HCT116 (cell line): ENCODE measurements around the gene FER. TPM values are rescaled to one million over a fixed set of nuclear protein-coding genes. Genes with fewer than 3 reads are reported as not detected.

Source experiments
- ATAC-seq: fragments of 200-7000 bp; cut with Tn5 transposase; 2 replicates; pipeline ENCODE4 v1.9.1; 2020; ENCODE audit warnings: mild to moderate bottlenecking, moderate library complexity
- BruUV-seq: library from RNA; stranded (reverse); fragments of 400-500 nt; replicated peaks from 2 replicates; lab custom pipeline; 2021; lab: Mats Ljungman, UMichigan
- CTCF ChIA-PET: fragments of 300-600 bp; sonication (Branson Sonifier 250); formaldehyde crosslinking; loops from one replicate; lab custom pipeline; 2021; ENCODE audit warnings: antibody characterized with exemption; lab: Charles Lee
- POLR2A ChIA-PET: fragments of 300-600, 350-600 bp; sonication (Branson Sonifier 250); formaldehyde crosslinking; loops from one replicate; lab custom pipeline; 2021; ENCODE audit warnings: antibody characterized with exemption; lab: Charles Lee
- RAD21 ChIA-PET, 2 experiments: fragments of 300-600 bp; sonication (Branson Sonifier 250); formaldehyde crosslinking; loops; one replicate each; lab custom pipeline; 2023; ENCODE audit warnings: low total read pairs in 2 of 2; ENCODE audit not compliant: uncharacterized antibody in 2 of 2, unreplicated experiment in 2 of 2, low non-redundant PET in 1 of 2; lab: Charles Lee
- DNase-seq: peaks from one replicate; pipeline ENCODE4 v3.0.0-alpha.2; 2010; ENCODE audit warnings: low read depth, low spot score
- H2AFZ ChIP-seq: fragments of 200-600 bp; shearing (Covaris generic), sonication (generic); 2 replicates; pipeline ENCODE4 v1.6.1; 2017; ENCODE audit warnings: low read depth, mixed run types, mixed read lengths, antibody characterized with exemption, low read length; ENCODE audit not compliant: poor library complexity, severe bottlenecking
- H3K27ac ChIP-seq: 2 replicates; pipeline ENCODE4 v1.5.1; 2012; ENCODE audit warnings: low read depth, low read length
- H3K27me3 ChIP-seq: fragments of 200-600 bp; sonication (generic); 2 replicates; pipeline ENCODE4 v1.6.1; 2016; ENCODE audit warnings: mixed run types, low read length, mixed read lengths; ENCODE audit not compliant: insufficient read depth
- H3K36me3 ChIP-seq, 2 experiments: fragments of 200-500 bp in 1 of 2; fragments of 200-600 bp in 1 of 2; sonication (Bioruptor generic) in 1 of 2; sonication (generic) in 1 of 2; 2 replicates each; pipeline versions ENCODE4 v1.5.1 to v1.6.1; 2014 to 2016; ENCODE audit warnings: low read length in 2 of 2, inconsistent platforms in 1 of 2, mixed read lengths in 1 of 2, mixed run types in 1 of 2; ENCODE audit not compliant: insufficient read depth in 2 of 2, control insufficient read depth in 1 of 2
- H3K4me1 ChIP-seq, 2 experiments: fragments of 200-600 bp in 1 of 2; sonication (generic) in 1 of 2; 2 replicates each; pipeline versions ENCODE4 v1.5.1 to v1.6.1; 2012 to 2017; ENCODE audit warnings: low read length in 2 of 2, inconsistent platforms in 1 of 2, mild to moderate bottlenecking in 1 of 2, mixed read lengths in 1 of 2, mixed run types in 1 of 2, moderate library complexity in 1 of 2; ENCODE audit not compliant: insufficient read depth in 2 of 2, control insufficient read depth in 1 of 2
- H3K4me2 ChIP-seq: fragments of 200-600 bp; sonication (generic); 2 replicates; pipeline ENCODE4 v1.6.1; 2017; ENCODE audit warnings: mixed run types, low read length, mixed read lengths
- H3K4me3 ChIP-seq, 2 experiments: fragments of 200-600 bp in 1 of 2; sonication (generic) in 1 of 2; replicated peaks in 1 of 2; 2 replicates each; pipeline ENCODE4 v1.5.1; 2011 to 2016; ENCODE audit warnings: low read length in 2 of 2, control low read depth in 1 of 2, low read depth in 1 of 2, mild to moderate bottlenecking in 1 of 2, mixed read lengths in 1 of 2, mixed run types in 1 of 2
- H3K79me2 ChIP-seq: fragments of 200-600 bp; sonication (generic); 2 replicates; pipeline ENCODE4 v1.6.1; 2017; ENCODE audit warnings: mild to moderate bottlenecking, mixed run types, low read length, moderate library complexity, mixed read lengths; ENCODE audit not compliant: insufficient read depth
- H3K9ac ChIP-seq: fragments of 200-600 bp; sonication (generic); 2 replicates; pipeline ENCODE4 v1.6.1; 2016; ENCODE audit warnings: low read length, mixed read lengths
- H3K9me2 ChIP-seq: fragments of 200-600 bp; sonication (generic), shearing (Covaris generic); 2 replicates; pipeline ENCODE4 v1.6.1; 2017; ENCODE audit warnings: mixed run types, mild to moderate bottlenecking, moderate library complexity; ENCODE audit not compliant: insufficient read depth
- H3K9me3 ChIP-seq, 2 experiments: fragments of 200-500 bp in 1 of 2; fragments of 200-600 bp in 1 of 2; sonication (Bioruptor generic) in 1 of 2; sonication (generic) in 1 of 2; 2 replicates each; pipeline ENCODE4 v1.6.1; 2014 to 2017; ENCODE audit warnings: low read length in 2 of 2, mixed read lengths in 2 of 2, inconsistent platforms in 1 of 2, low read depth in 1 of 2, mild to moderate bottlenecking in 1 of 2, mixed run types in 1 of 2, moderate library complexity in 1 of 2; ENCODE audit not compliant: control insufficient read depth in 1 of 2, insufficient read depth in 1 of 2
- H4K20me1 ChIP-seq: fragments of 200-600 bp; sonication (generic), shearing (Covaris generic); 2 replicates; pipeline ENCODE4 v1.6.1; 2017; ENCODE audit warnings: mixed run types, mild to moderate bottlenecking, moderate library complexity; ENCODE audit not compliant: insufficient read depth
- CBX3 ChIP-seq: IDR thresholded peaks from 2 replicates; pipeline ENCODE4 v1.6.1; 2012; ENCODE audit warnings: low read depth
- CEBPB ChIP-seq: IDR thresholded peaks from 2 replicates; pipeline ENCODE4 v1.6.1; 2012; ENCODE audit warnings: low read depth
- ELF1 ChIP-seq: IDR thresholded peaks from 2 replicates; pipeline ENCODE4 v1.6.1; 2012; ENCODE audit warnings: low read depth, borderline replicate concordance
- EZH2 ChIP-seq: fragments of 200-600 bp; sonication (generic); IDR thresholded peaks from 2 replicates; pipeline ENCODE4 v1.6.1; 2017; ENCODE audit warnings: antibody characterized with exemption, mixed run types
- EZH2phosphoT487 ChIP-seq: fragments of 200-600 bp; IDR thresholded peaks from 2 replicates; pipeline ENCODE4 v1.6.1; 2018; ENCODE audit warnings: antibody characterized with exemption, borderline replicate concordance
- FOSL1 ChIP-seq: IDR thresholded peaks from 2 replicates; pipeline ENCODE4 v1.6.1; 2012; ENCODE audit warnings: low read depth
- JUND ChIP-seq: IDR thresholded peaks from 2 replicates; pipeline ENCODE4 v1.6.1; 2012
- POLR2A ChIP-seq: IDR thresholded peaks from 2 replicates; pipeline ENCODE4 v1.7.0; 2011; ENCODE audit warnings: borderline replicate concordance; ENCODE audit not compliant: insufficient read depth, insufficient read length; ENCODE audit errors: extremely low read depth
- RAD21 ChIP-seq: IDR thresholded peaks from 2 replicates; pipeline ENCODE4 v1.6.1; 2012; ENCODE audit warnings: low read depth, mild to moderate bottlenecking
- SIN3A ChIP-seq: IDR thresholded peaks from 2 replicates; pipeline ENCODE4 v1.6.1; 2012; ENCODE audit warnings: low read depth
- SP1 ChIP-seq: IDR thresholded peaks from 2 replicates; pipeline ENCODE4 v1.6.1; 2012; ENCODE audit warnings: low read depth
- SRF ChIP-seq: IDR thresholded peaks from 2 replicates; pipeline ENCODE4 v1.6.1; 2012; ENCODE audit warnings: low read depth
- TCF7L2 ChIP-seq: IDR thresholded peaks from 2 replicates; pipeline ENCODE4 v1.7.0; 2011; ENCODE audit warnings: borderline replicate concordance, inconsistent platforms; ENCODE audit not compliant: insufficient read depth, insufficient read length; ENCODE audit errors: extremely low read depth
- YY1 ChIP-seq: IDR thresholded peaks from 2 replicates; pipeline ENCODE4 v1.6.1; 2011; ENCODE audit warnings: low read length, low read depth, moderate library complexity, mild to moderate bottlenecking; ENCODE audit not compliant: insufficient replicate concordance; ENCODE audit errors: extremely low read depth
- ZFX ChIP-seq: fragments of 450-650 bp; IDR thresholded peaks from 2 replicates; pipeline ENCODE4 v1.6.1; 2017
- ZNF274 ChIP-seq: fragments of 200-500 bp; sonication (Bioruptor generic); IDR thresholded peaks from 2 replicates; pipeline ENCODE4 v1.6.1; 2014; ENCODE audit warnings: mild to moderate bottlenecking, low read depth, low read length, inconsistent platforms
- intact Hi-C: fragments of 100-400 bp; cut with micrococcal nuclease; formaldehyde crosslinking; loops from 2 replicates; pipeline ENCODE4 v1.10.0; 2022
- total RNA-seq: library from RNA; stranded (reverse); gene quantifications from one replicate; pipeline ENCODE4 v1.2.1, GENCODE V29; 2021; ENCODE audit not compliant: unreplicated experiment
- TF ChIP-seq, protein P1 (sequence below): IDR thresholded peaks from 2 replicates; pipeline ENCODE4 v1.6.1; 2011; ENCODE audit warnings: mild to moderate bottlenecking, low read length, moderate library complexity; ENCODE audit not compliant: insufficient replicate concordance; ENCODE audit errors: extremely low read depth
- TF ChIP-seq, protein P2 (sequence below): IDR thresholded peaks from 2 replicates; pipeline ENCODE4 v1.6.1; 2012
- TF ChIP-seq, protein P3 (sequence below), 3 experiments: fragments of 200-600 bp in 1 of 3; sonication (generic) in 1 of 3; IDR thresholded peaks in 2 of 3; conservative IDR thresholded peaks in 1 of 3; 2 replicates each; pipeline ENCODE4 v1.5.1; 2012 to 2017; ENCODE audit warnings: low read depth in 2 of 3, low read length in 2 of 3, antibody characterized with exemption in 1 of 3, borderline replicate concordance in 1 of 3, control low read depth in 1 of 3, mild to moderate bottlenecking in 1 of 3, mixed read lengths in 1 of 3, mixed run types in 1 of 3, moderate library complexity in 1 of 3; ENCODE audit not compliant: insufficient read depth in 1 of 3
- TF ChIP-seq, protein P4 (sequence below): IDR thresholded peaks from 2 replicates; pipeline ENCODE4 v1.6.1; 2012

Gene FER
- total RNA-seq, 1 experiment from 2014 or later, result 32.0 TPM

DNA sequence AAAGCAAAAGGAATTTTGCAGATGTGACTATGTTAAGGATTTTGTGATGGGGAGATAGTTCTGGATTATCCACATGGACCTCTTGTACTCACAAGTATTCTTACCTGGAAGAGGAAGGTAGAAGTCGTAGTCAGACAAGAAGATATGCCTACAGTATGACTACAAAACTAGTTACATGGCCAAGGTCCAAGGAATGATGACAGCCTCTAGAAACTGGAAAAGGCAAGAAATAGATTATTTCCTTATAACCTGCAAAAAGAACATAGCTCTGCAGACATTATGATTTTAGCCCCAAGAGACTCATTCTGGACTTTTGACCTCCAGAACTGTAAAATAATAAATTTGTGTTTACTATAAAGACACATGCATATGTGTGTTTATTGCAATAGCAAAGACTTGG is 226.9 kb downstream of the FER start (continued):
- TF ChIP-seq, protein P1, sequence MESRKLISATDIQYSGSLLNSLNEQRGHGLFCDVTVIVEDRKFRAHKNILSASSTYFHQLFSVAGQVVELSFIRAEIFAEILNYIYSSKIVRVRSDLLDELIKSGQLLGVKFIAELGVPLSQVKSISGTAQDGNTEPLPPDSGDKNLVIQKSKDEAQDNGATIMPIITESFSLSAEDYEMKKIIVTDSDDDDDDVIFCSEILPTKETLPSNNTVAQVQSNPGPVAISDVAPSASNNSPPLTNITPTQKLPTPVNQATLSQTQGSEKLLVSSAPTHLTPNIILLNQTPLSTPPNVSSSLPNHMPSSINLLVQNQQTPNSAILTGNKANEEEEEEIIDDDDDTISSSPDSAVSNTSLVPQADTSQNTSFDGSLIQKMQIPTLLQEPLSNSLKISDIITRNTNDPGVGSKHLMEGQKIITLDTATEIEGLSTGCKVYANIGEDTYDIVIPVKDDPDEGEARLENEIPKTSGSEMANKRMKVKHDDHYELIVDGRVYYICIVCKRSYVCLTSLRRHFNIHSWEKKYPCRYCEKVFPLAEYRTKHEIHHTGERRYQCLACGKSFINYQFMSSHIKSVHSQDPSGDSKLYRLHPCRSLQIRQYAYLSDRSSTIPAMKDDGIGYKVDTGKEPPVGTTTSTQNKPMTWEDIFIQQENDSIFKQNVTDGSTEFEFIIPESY, result no peak

DNA sequence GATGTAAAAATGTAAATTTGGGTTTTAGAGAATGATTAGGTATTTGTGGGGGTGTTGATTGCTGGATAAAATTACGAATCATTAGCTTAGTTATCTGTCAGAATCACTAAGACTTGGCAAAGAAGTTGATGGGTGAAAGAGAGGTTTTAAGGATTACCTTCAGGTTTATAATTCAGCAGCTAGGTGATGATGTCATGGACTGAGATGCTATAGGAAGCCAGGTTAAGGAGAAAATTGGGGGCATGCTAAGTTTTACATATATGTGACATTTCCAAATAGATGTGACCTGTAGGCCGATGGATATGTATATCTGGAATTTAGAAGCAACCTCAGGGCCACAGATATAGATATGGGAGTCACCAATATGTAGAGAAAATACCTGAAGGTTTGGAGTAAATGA is 228.0 kb downstream of the FER start:
- no peaks in the 10 kb centered on the region for H3K9me2 ChIP-seq
- H3K27ac ChIP-seq, result no peak overlapping the region
- H3K9me3 ChIP-seq, result no peaks in the 10 kb centered on the region
- ChIA-PET POLR2A (no interaction called here), RAD21 (no interaction called here), CTCF (no interaction called here)
- H3K27me3 ChIP-seq, result no peaks in the 10 kb centered on the region
- DNase-seq (no peak), ATAC-seq (no peak)
- no TSS peak for BruUV-seq
- intact Hi-C loops, result no loop called here
- TF ChIP-seq YY1 (no peak), SIN3A (no peak), TCF7L2 (no peak), JUND (no peak), ELF1 (no peak), SP1 (no peak), FOSL1 (no peak), ZFX (no peak), EZH2 (no peak), POLR2A (no peak), CBX3 (no peak), SRF (no peak), RAD21 (no peak), CEBPB (no peak), ZNF274 (no peak), EZH2phosphoT487 (no peak)
- TF ChIP-seq, protein P2, sequence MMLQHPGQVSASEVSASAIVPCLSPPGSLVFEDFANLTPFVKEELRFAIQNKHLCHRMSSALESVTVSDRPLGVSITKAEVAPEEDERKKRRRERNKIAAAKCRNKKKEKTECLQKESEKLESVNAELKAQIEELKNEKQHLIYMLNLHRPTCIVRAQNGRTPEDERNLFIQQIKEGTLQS, result no peak
- TF ChIP-seq, protein P3, sequence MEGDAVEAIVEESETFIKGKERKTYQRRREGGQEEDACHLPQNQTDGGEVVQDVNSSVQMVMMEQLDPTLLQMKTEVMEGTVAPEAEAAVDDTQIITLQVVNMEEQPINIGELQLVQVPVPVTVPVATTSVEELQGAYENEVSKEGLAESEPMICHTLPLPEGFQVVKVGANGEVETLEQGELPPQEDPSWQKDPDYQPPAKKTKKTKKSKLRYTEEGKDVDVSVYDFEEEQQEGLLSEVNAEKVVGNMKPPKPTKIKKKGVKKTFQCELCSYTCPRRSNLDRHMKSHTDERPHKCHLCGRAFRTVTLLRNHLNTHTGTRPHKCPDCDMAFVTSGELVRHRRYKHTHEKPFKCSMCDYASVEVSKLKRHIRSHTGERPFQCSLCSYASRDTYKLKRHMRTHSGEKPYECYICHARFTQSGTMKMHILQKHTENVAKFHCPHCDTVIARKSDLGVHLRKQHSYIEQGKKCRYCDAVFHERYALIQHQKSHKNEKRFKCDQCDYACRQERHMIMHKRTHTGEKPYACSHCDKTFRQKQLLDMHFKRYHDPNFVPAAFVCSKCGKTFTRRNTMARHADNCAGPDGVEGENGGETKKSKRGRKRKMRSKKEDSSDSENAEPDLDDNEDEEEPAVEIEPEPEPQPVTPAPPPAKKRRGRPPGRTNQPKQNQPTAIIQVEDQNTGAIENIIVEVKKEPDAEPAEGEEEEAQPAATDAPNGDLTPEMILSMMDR (IDR thresholded peaks at IDR 0.05 in 2 of 3, conservative IDR thresholded peaks at IDR 0.05 in 1 of 3; ENCODE audit: borderline replicate concordance in 1 of 3, insufficient read depth in 1 of 3, low read depth in 2 of 3, low read length in 2 of 3), result no peak
- TF ChIP-seq, protein P4, sequence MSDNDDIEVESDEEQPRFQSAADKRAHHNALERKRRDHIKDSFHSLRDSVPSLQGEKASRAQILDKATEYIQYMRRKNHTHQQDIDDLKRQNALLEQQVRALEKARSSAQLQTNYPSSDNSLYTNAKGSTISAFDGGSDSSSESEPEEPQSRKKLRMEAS, result no peak
- TF ChIP-seq, protein P1, result no peak
- H2AFZ ChIP-seq, result no peak overlapping the region
- H3K4me3 ChIP-seq, result no peak overlapping the region
- no peaks in the 10 kb centered on the region for H3K4me1 ChIP-seq
- H3K4me2 ChIP-seq, result no peak overlapping the region
- H4K20me1 ChIP-seq, result no peaks in the 10 kb centered on the region
- H3K36me3 ChIP-seq, result no peaks in the 10 kb centered on the region
- no peaks in the 10 kb centered on the region for H3K79me2 ChIP-seq
- no peak overlapping the region for H3K9ac ChIP-seq
